ENCODE results near the gene MAGIX. TPM values are rescaled to one million over a fixed set of nuclear protein-coding genes. Genes with fewer than 3 reads are reported as not detected.

MAGIX gene
- total RNA-seq, 5 donors from 2014 or later (not counting 1 experiment from before 2014, with no cell fraction given), result 0.56 to 1.9 (median 1.6) TPM

DNA sequence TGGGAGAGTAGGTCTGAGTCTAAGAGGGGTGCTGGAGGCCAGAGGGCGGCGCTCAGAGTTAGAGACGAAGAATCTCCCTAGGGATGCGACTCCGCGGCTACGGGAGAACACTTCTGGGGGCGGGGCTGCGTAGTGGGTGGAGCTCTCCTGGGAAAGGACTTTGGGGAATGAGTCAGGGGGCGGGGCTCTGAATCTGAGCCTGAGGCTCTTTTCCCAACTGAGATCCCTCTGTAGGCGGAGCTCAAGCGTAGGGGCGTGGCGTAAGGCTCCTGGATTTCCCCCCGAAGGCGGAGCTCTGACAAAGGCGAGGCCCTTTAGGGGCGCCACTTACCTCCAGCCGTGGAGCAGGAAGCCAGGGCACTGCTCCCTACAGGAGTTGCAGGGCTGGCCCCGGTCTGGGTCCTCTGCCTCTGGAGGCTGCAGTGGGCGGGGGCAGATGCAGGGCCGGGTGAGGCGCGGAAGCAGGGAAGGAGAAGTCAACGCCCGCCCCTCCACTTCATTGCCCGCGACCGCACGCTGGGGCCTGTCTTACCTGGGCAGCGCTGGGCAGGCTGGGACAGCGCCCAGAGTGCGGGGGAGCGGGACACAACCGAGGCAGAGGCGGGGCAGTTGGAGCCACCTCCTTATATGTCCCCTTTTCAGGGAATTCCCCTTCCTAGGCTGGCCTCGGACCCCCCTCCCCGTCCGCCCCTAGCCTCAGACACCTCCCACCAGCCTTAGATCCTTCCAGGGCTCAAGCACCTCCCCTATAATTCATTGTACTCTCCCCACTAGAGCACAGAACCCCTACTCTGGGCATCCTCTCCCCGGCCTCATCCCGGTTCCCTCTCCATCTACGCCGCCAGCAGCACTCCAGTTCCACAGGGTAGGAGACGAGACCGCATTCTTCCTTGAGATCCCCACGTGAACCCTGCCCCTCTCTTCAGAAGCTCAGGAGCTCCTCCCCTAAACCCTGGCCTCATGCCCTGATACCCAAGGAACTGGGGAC is 22.0 kb downstream of the MAGIX start:
- CTCF ChIA-PET, result no interaction called here
- POLR2A ChIA-PET, result no interaction called here
- Mint-ChIP-seq H3K4me1 (peaks cover 1 to 15% (median 7%) of the 10 kb centered on the region in 3 donors), H3K27me3 (no peaks in the 10 kb centered on the region), H3K36me3 (peaks cover 14% of the 10 kb centered on the region), H3K27ac (peak overlapping the region; percentile 59 to 77), H3K9me3 (no peaks in the 10 kb centered on the region), H3K4me3 (peak overlapping the region; percentile 70 to 78 (median 73))
- peak; percentile 33 to 54 (median 46) for ATAC-seq (replicated peaks in 1 of 4)
- H3K36me3 ChIP-seq (ENCODE audit: control insufficient read depth in 2 of 2, extremely low read depth in 1 of 2, insufficient read depth in 1 of 2, low read length in 1 of 2), result peaks cover 0 to 3% of the 10 kb centered on the region in 2 donors
- 8% methylated on average over 22 of the region's 46 CpGs for WGBS (ENCODE audit: insufficient coverage)
- H3K4me3 ChIP-seq (ENCODE audit: control insufficient read depth in 1 of 2, extremely low read depth in 1 of 2, low read length in 1 of 2), result peak overlapping the region; percentile 11 to 64
- H3K4me1 ChIP-seq (ENCODE audit: control insufficient read depth in 1 of 2, extremely low read depth in 1 of 2, insufficient read depth in 2 of 2, low read length in 2 of 2), result peaks cover 2 to 26% of the 10 kb centered on the region in 2 experiments
- no peaks in the 10 kb centered on the region for H3K27me3 ChIP-seq (replicated peaks in 1 of 2; ENCODE audit: control insufficient read depth in 2 of 2, extremely low read depth in 1 of 2, insufficient read depth in 2 of 2, low read length in 1 of 2)
- no peaks in the 10 kb centered on the region for H3K9me3 ChIP-seq
- DNase-seq, result peak in 4 of 35 experiments; percentile 10 to 42 (median 19)
- H3K27ac ChIP-seq (ENCODE audit: low read length), result peak overlapping the region; percentile 18

DNA sequence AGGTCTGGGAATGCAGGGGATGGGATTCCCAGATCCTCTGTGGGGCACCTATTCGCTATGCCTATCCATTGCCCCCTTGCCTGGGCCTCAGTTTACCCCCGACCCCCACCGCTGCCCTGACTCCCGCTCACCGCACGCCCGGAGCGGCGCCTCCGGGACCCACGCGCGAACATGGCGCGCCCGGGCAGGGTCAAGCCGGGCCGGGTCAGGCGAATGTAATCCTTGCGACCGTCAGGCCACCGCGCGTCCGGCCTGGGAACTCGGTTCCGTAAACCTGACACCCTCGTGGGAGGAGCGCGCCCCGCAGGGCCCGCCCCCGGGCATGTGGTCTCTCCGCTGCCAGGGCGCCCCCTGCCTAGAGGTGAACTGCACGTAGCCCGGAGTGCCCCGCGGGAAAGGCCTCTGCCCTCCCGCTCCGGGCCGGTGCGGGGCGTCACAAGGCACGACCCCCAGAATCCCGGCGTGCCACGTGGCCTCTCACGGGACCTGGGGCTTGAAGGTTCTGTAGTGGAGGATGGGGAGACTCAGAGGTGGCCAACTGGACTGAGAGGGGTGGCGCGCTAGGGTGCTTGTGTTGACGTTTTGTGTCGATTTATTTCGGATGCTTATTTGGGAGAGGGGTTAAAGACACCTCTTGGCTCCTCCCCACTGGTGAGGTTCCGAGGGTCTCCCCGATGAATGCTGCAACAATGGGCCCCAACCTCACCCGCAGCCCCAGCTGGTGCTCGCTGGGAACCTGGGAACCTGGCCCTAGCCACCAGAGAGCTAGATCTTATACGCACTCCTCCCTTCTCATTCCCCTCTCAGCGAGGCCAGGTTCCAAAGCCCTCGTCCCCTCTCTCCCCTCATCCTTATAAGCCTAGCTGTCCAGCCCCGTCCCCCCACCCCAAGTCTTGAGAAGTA is 23.8 kb downstream of the MAGIX start, which contains the start of gene PRICKLE3:
PRICKLE3 (minus strand) TSS at position 249 of the 903 bp plus-strand sequence; CDS start at position 173, 76 bp downstream.
- Mint-ChIP-seq H3K9me3 (no peaks in the 10 kb centered on the region), H3K4me1 (peaks cover 4 to 28% (median 11%) of the 10 kb centered on the region in 3 donors), H3K36me3 (peaks cover 4% of the 10 kb centered on the region), H3K4me3 (peak within 1 kb of the TSS; percentile 70 to 78 (median 73)), H3K27me3 (no peaks in the 10 kb centered on the region), H3K27ac (peak within 1 kb of the TSS; percentile 63 to 77)
- Histone ChIP-seq H3K4me1 (ENCODE audit: control insufficient read depth in 1 of 2, extremely low read depth in 1 of 2, insufficient read depth in 2 of 2, low read length in 2 of 2) (peaks cover 2 to 32% of the 10 kb centered on the region in 2 experiments), H3K4me3 (ENCODE audit: control insufficient read depth in 1 of 2, extremely low read depth in 1 of 2, low read length in 1 of 2) (peak within 1 kb of the TSS; percentile 42 to 64), H3K27ac (ENCODE audit: low read length) (no peak within 1 kb of the TSS), H3K27me3 (replicated peaks in 1 of 2; ENCODE audit: control insufficient read depth in 2 of 2, extremely low read depth in 1 of 2, insufficient read depth in 2 of 2, low read length in 1 of 2) (no peaks in the 10 kb centered on the region), H3K9me3 (no peaks in the 10 kb centered on the region), H3K36me3 (ENCODE audit: control insufficient read depth in 2 of 2, extremely low read depth in 1 of 2, insufficient read depth in 1 of 2, low read length in 1 of 2) (peaks cover 0 to 3% of the 10 kb centered on the region in 2 donors)
- DNase-seq, result peak; percentile 41 to 78 (median 61)
- CTCF ChIA-PET, result interaction anchor here (0.6 to 2.0 kb wide), 4 partner anchors 21 to 613 kb away, joined by 4 to 5 read pairs (median 4); no protein-coding TSS in a partner anchor
- 0% methylated on average over 11 of the region's 62 CpGs for WGBS (ENCODE audit: insufficient coverage)
- peak; percentile 25 to 33 (median 26) for ATAC-seq (replicated peaks in 1 of 4)
- POLR2A ChIA-PET, result no interaction called here

DNA sequence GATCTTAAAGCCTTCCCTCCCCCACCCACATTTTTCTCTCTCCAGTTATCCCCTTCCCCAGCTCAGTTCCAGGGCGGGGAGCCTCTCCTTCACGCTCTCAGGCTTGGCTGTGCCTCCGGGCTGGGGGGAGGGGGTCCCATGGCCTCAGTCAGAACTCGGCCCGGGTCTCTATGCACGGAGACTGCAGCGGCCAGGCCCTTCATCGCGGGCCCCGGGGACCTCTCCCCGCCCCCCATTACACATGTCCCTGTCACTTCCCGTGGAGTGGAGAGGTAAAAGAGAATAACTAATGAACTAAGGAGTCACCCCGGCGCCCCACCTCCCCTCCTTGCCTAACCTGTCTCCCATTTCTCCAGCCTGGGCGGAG is 24.5 kb downstream of the MAGIX start:
- DNase-seq (no peak), ATAC-seq (replicated peaks in 1 of 4) (no peak)
- Histone ChIP-seq H3K9me3 (no peaks in the 10 kb centered on the region), H3K27me3 (replicated peaks in 1 of 2; ENCODE audit: control insufficient read depth in 2 of 2, extremely low read depth in 1 of 2, insufficient read depth in 2 of 2, low read length in 1 of 2) (no peaks in the 10 kb centered on the region), H3K27ac (ENCODE audit: low read length) (no peak overlapping the region), H3K4me1 (ENCODE audit: control insufficient read depth in 1 of 2, extremely low read depth in 1 of 2, insufficient read depth in 2 of 2, low read length in 2 of 2) (peaks cover 2 to 35% of the 10 kb centered on the region in 2 experiments), H3K36me3 (ENCODE audit: control insufficient read depth in 2 of 2, extremely low read depth in 1 of 2, insufficient read depth in 1 of 2, low read length in 1 of 2) (peaks cover 0 to 3% of the 10 kb centered on the region in 2 donors), H3K4me3 (ENCODE audit: control insufficient read depth in 1 of 2, extremely low read depth in 1 of 2, low read length in 1 of 2) (no peak overlapping the region)
- Mint-ChIP-seq H3K4me3 (peak overlapping the region in 2 of 3 donors; percentile 54 to 73), H3K27me3 (no peaks in the 10 kb centered on the region), H3K4me1 (peaks cover 4 to 30% (median 11%) of the 10 kb centered on the region in 3 donors), H3K36me3 (peaks cover 4% of the 10 kb centered on the region), H3K9me3 (no peaks in the 10 kb centered on the region), H3K27ac (no peak overlapping the region)
- ChIA-PET POLR2A (no interaction called here), CTCF (interaction anchor here (0.6 to 2.0 kb wide), 2 partner anchors 31 to 613 kb away, joined by 4 to 5 read pairs; no protein-coding TSS in a partner anchor)
- WGBS (ENCODE audit: insufficient coverage), result no CpG with 5 or more reads among the region's 15 CpGs

DNA sequence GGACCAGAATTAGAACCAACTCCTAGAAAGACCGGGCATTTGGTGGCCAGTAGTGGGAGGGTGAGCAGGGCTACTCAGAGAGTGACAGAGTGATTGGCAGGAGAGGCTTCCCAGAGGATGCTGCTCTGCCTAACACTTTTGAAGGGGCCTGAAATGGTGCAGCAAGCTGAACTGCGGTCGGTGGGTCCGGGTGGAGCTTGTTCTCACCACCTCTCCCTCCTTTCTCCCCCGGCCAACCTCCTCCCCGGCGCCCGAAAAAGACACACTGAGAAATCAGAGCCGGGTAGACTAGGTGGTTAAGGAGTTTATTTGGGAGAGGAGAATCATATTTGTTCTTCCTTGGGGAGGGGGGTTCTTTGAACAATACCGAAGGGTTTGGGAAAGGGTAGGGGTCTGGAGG is 25.0 kb downstream of the MAGIX start:
- H3K4me1 Mint-ChIP-seq, result peaks cover 7 to 33% (median 13%) of the 10 kb centered on the region in 3 donors
- H3K27me3 Mint-ChIP-seq, result no peaks in the 10 kb centered on the region
- DNase-seq (no peak), ATAC-seq (replicated peaks in 1 of 4) (no peak)
- H3K27me3 ChIP-seq (replicated peaks in 1 of 2; ENCODE audit: control insufficient read depth in 2 of 2, extremely low read depth in 1 of 2, insufficient read depth in 2 of 2, low read length in 1 of 2), result no peaks in the 10 kb centered on the region
- no peak overlapping the region for H3K27ac Mint-ChIP-seq
- ChIA-PET CTCF (interaction anchor here in 1 of 2 donors (2.0 kb wide), 1 partner anchor 32 kb away, joined by 5 read pairs; no protein-coding TSS in a partner anchor), POLR2A (no interaction called here)
- no peaks in the 10 kb centered on the region for H3K36me3 Mint-ChIP-seq
- no peak overlapping the region for H3K4me3 ChIP-seq (ENCODE audit: control insufficient read depth in 1 of 2, extremely low read depth in 1 of 2, low read length in 1 of 2)
- peaks cover 3 to 38% of the 10 kb centered on the region in 2 experiments for H3K4me1 ChIP-seq (ENCODE audit: control insufficient read depth in 1 of 2, extremely low read depth in 1 of 2, insufficient read depth in 2 of 2, low read length in 2 of 2)
- peaks cover 0 to 3% of the 10 kb centered on the region in 2 donors for H3K36me3 ChIP-seq (ENCODE audit: control insufficient read depth in 2 of 2, extremely low read depth in 1 of 2, insufficient read depth in 1 of 2, low read length in 1 of 2)
- no peak overlapping the region for H3K27ac ChIP-seq (ENCODE audit: low read length)
- H3K9me3 ChIP-seq, result no peaks in the 10 kb centered on the region
- WGBS (ENCODE audit: insufficient coverage), result no CpG with 5 or more reads among the region's 10 CpGs
- H3K9me3 Mint-ChIP-seq, result no peaks in the 10 kb centered on the region
- no peak overlapping the region for H3K4me3 Mint-ChIP-seq

DNA sequence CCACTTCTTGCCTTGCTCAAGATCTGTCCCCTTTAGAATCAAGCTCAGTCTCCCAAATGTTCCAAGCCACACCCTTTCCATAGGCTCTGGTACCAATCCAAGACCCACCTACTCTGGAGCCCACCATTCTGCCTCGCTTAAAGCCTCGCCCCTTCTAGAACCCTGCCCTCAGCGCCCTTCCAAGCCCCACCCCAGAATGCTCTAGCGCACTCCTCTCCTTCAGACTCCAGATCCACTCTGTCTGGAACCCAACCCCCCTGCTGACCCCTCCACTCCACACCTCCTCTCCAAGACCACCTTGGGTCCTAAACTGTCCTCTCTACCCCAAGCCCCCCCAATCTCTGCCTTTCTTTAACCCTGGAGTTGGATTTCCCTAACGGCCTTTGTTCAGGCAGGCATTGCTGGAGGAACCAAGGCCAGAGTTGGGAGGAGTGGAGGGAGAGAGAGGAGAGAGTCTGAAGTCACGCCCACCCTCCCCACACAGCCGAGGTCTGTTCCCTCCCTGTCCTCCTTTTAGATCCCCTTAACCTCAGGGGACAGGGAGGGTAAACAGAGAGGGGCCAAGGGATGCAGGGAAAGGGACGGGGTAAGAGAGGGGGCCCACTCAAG is 26.0 kb downstream of the MAGIX start:
- WGBS (ENCODE audit: insufficient coverage), result 100% methylated on average over 4 of the region's 8 CpGs
- Mint-ChIP-seq H3K9me3 (no peaks in the 10 kb centered on the region), H3K27me3 (peaks cover 0 to under 1% of the 10 kb centered on the region in 2 donors), H3K4me3 (no peak overlapping the region), H3K36me3 (no peaks in the 10 kb centered on the region), H3K27ac (no peak overlapping the region), H3K4me1 (peaks cover 18 to 43% (median 21%) of the 10 kb centered on the region in 3 donors)
- H3K9me3 ChIP-seq, result no peaks in the 10 kb centered on the region
- H3K36me3 ChIP-seq (ENCODE audit: control insufficient read depth in 2 of 2, extremely low read depth in 1 of 2, insufficient read depth in 1 of 2, low read length in 1 of 2), result no peaks in the 10 kb centered on the region
- ATAC-seq (replicated peaks in 1 of 4) (no peak), DNase-seq (no peak)
- ChIA-PET CTCF (interaction anchor here in 1 of 2 donors (2.0 kb wide), 1 partner anchor 33 kb away, joined by 5 read pairs; no protein-coding TSS in a partner anchor), POLR2A (no interaction called here)
- H3K27me3 ChIP-seq (replicated peaks in 1 of 2; ENCODE audit: control insufficient read depth in 2 of 2, extremely low read depth in 1 of 2, insufficient read depth in 2 of 2, low read length in 1 of 2), result no peaks in the 10 kb centered on the region
- no peak overlapping the region for H3K4me3 ChIP-seq (ENCODE audit: control insufficient read depth in 1 of 2, extremely low read depth in 1 of 2, low read length in 1 of 2)
- no peak overlapping the region for H3K27ac ChIP-seq (ENCODE audit: low read length)
- peaks cover 3 to 48% of the 10 kb centered on the region in 2 experiments for H3K4me1 ChIP-seq (ENCODE audit: control insufficient read depth in 1 of 2, extremely low read depth in 1 of 2, insufficient read depth in 2 of 2, low read length in 2 of 2)

Measured in T-cell (primary cell).